Cardiac muscle cell (in vitro differentiated cells and primary cell): Measurements from ENCODE around the gene KCNMA1. TPM values are rescaled to one million over a fixed set of nuclear protein-coding genes. Genes with fewer than 3 reads are reported as not detected.
A peak's percentile ranks its signal among the peaks of the same experiment; 100 is the strongest.

Source experiments
- DNase-seq, 2 donors: peaks; one replicate each; pipeline versions ENCODE4 v3.0.0 to v3.0.0-alpha.2; 2010 to 2017; ENCODE audit warnings: low read depth in 1 of 2, low spot score in 1 of 2
- H3K27ac ChIP-seq: fragments of 200-600 bp; sonication (generic); 2 replicates; pipeline ENCODE4 v1.5.1; 2016
- H3K27me3 ChIP-seq: fragments of 200-600 bp; sonication (generic); 2 replicates; pipeline ENCODE4 v1.6.0; 2016; ENCODE audit warnings: control low read depth
- H3K36me3 ChIP-seq: fragments of 200-600 bp; sonication (generic); 2 replicates; pipeline ENCODE4 v1.5.1; 2016; ENCODE audit warnings: control low read depth
- H3K4me1 ChIP-seq: fragments of 200-600 bp; sonication (generic); 2 replicates; pipeline ENCODE4 v1.8.1; 2017; ENCODE audit warnings: low read depth, mild to moderate bottlenecking, mixed run types
- H3K4me3 ChIP-seq: fragments of 200-600 bp; sonication (generic); 2 replicates; pipeline ENCODE4 v1.5.1; 2016; ENCODE audit warnings: mild to moderate bottlenecking
- H3K9me3 ChIP-seq: fragments of 200-600 bp; sonication (generic); 2 replicates; pipeline ENCODE4 v1.5.1; 2017; ENCODE audit warnings: low read depth, mild to moderate bottlenecking, control low read depth
- CTCF ChIP-seq: IDR thresholded peaks from 2 replicates; pipeline ENCODE4 v1.5.1; 2012; ENCODE audit warnings: low read depth, mild to moderate bottlenecking, low read length
- polyA plus RNA-seq: library from polyadenylated mRNA; unstranded; fragments of >200 nt; fragmentation: Nextera tagmentation; extraction: Ambion mirVana; gene quantifications from 2 replicates; pipeline ENCODE4 v1.2.1, GENCODE V29; 2016
- total RNA-seq: library from RNA; depleted of rRNA; stranded (reverse); fragments of >200 nt; gene quantifications from 2 replicates; pipeline ENCODE4 v1.2.3, GENCODE V29; 2016

The KCNMA1 gene
- total and polyA plus RNA-seq, 2 experiments from 2014 or later: 1.8 to 1.9 TPM

GRCh38 chr10:77560052-77560451 is 77.6 kb downstream of the KCNMA1 start:
- no peaks in the 10 kb centered on the region for H3K36me3 ChIP-seq
- H3K27ac ChIP-seq: no peak overlapping the region
- H3K27me3 ChIP-seq: no peaks in the 10 kb centered on the region
- H3K9me3 ChIP-seq: no peaks in the 10 kb centered on the region
- no peak for DNase-seq
- TF ChIP-seq CTCF: no peak
- peaks cover 3% of the 10 kb centered on the region for H3K4me1 ChIP-seq
- no peak overlapping the region for H3K4me3 ChIP-seq

- H3K4me3 ChIP-seq: no peak overlapping the region
- H3K27me3 ChIP-seq: no peaks in the 10 kb centered on the region
- H3K27ac ChIP-seq: no peak overlapping the region
- no peak for TF ChIP-seq CTCF
- H3K9me3 ChIP-seq: no peaks in the 10 kb centered on the region
- no peaks in the 10 kb centered on the region for H3K36me3 ChIP-seq
- H3K4me1 ChIP-seq: peaks cover 3% of the 10 kb centered on the region
- no peak for DNase-seq
Observed at GRCh38 chr10:77556990-77557601, 80.5 kb downstream of the KCNMA1 start.

GRCh38 chr10:77555591-77556212 is 81.9 kb downstream of the KCNMA1 start:
- peaks cover 3% of the 10 kb centered on the region for H3K4me1 ChIP-seq
- no peak for TF ChIP-seq CTCF
- H3K36me3 ChIP-seq: no peaks in the 10 kb centered on the region
- H3K27me3 ChIP-seq: no peaks in the 10 kb centered on the region
- no peak overlapping the region for H3K27ac ChIP-seq
- no peak overlapping the region for H3K4me3 ChIP-seq
- DNase-seq: peak in 1 of 2 donors; percentile 32
- H3K9me3 ChIP-seq: no peaks in the 10 kb centered on the region

- H3K27me3 ChIP-seq: no peaks in the 10 kb centered on the region
- no peak overlapping the region for H3K27ac ChIP-seq
- TF ChIP-seq CTCF: no peak
Observed at GRCh38 chr10:77554996-77555397, 82.6 kb downstream of the KCNMA1 start.

GRCh38 chr10:77553966-77554365 is 83.6 kb downstream of the KCNMA1 start:
- Histone ChIP-seq H3K9me3 (no peaks in the 10 kb centered on the region), H3K4me1 (no peaks in the 10 kb centered on the region), H3K36me3 (no peaks in the 10 kb centered on the region), H3K27me3 (no peaks in the 10 kb centered on the region), H3K4me3 (no peak overlapping the region), H3K27ac (no peak overlapping the region)
- no peak for TF ChIP-seq CTCF
- DNase-seq: no peak

More at GRCh38 chr10:77554996-77555397, 82.6 kb downstream of the KCNMA1 start:
- DNase-seq: no peak
- Histone ChIP-seq H3K9me3 (no peaks in the 10 kb centered on the region), H3K36me3 (no peaks in the 10 kb centered on the region), H3K4me1 (no peaks in the 10 kb centered on the region), H3K4me3 (no peak overlapping the region)
